Spleen (tissue), 11 donors: ENCODE data around the gene MBLAC1. TPM values are rescaled to one million over a fixed set of nuclear protein-coding genes. Genes with fewer than 3 reads are reported as not detected.
A peak's percentile ranks its signal among the peaks of the same experiment; 100 is the strongest.

Experiments used
- DNase-seq: peaks from one replicate; pipeline ENCODE4 v3.0.0-alpha.2; 2020
- H3K27ac ChIP-seq, 8 donors: fragments of 200-600 bp; sonication (generic) in 7 of 8; 1 replicate in 4 of 8; 2 replicates in 4 of 8; pipeline versions ENCODE4 v1.5.0 to v1.8.0; 2016 to 2021; ENCODE audit warnings: inconsistent platforms in 4 of 8, mild to moderate bottlenecking in 4 of 8, moderate library complexity in 1 of 8
- H3K27me3 ChIP-seq, 7 donors: fragments of 200-600 bp; sonication (generic) in 6 of 7; replicated peaks in 1 of 7; 1 replicate in 4 of 7; 2 replicates in 3 of 7; pipeline versions ENCODE4 v1.5.0 to v1.8.0; 2016 to 2021; ENCODE audit warnings: inconsistent platforms in 3 of 7, mild to moderate bottlenecking in 1 of 7
- H3K36me3 ChIP-seq, 6 donors: fragments of 200-600 bp; sonication (generic) in 5 of 6; 1 replicate in 4 of 6; 2 replicates in 2 of 6; pipeline versions ENCODE4 v1.5.0 to v1.8.0; 2016 to 2021; ENCODE audit warnings: inconsistent platforms in 2 of 6
- H3K4me1 ChIP-seq, 6 donors: fragments of 200-600 bp; sonication (generic) in 5 of 6; 1 replicate in 3 of 6; 2 replicates in 3 of 6; pipeline versions ENCODE4 v1.5.0 to v1.8.0; 2016 to 2021; ENCODE audit warnings: inconsistent platforms in 3 of 6
- H3K4me3 ChIP-seq, 8 donors: fragments of 200-600 bp; sonication (generic) in 7 of 8; 1 replicate in 4 of 8; 2 replicates in 4 of 8; pipeline versions ENCODE4 v1.5.0 to v1.8.0; 2016 to 2021; ENCODE audit warnings: inconsistent platforms in 4 of 8, mild to moderate bottlenecking in 4 of 8, moderate library complexity in 2 of 8
- H3K9me3 ChIP-seq, 8 donors: fragments of 200-600 bp; sonication (generic) in 7 of 8; 1 replicate in 4 of 8; 2 replicates in 4 of 8; pipeline versions ENCODE4 v1.5.0 to v1.8.0; 2016 to 2021; ENCODE audit warnings: inconsistent platforms in 4 of 8
- POLR2A ChIP-seq, 3 donors: fragments of 450-650 bp; IDR thresholded peaks; one replicate each; pipeline ENCODE4 v1.5.1; 2017; ENCODE audit warnings: antibody characterized with exemption in 3 of 3, mild to moderate bottlenecking in 1 of 3
- POLR2AphosphoS5 ChIP-seq, 3 donors: sonication (generic); formaldehyde crosslinking; IDR thresholded peaks; one replicate each; pipeline ENCODE4 v1.5.1; 2017; ENCODE audit warnings: antibody characterized with exemption in 3 of 3
- WGBS, 5 donors: extraction: QIAGEN DNeasy Blood & Tissue Kit in 3 of 5; methylation state at CpG; one replicate each; pipeline versions ENCODE4 v1.1.5 to v1.1.7; 2013 to 2018; 5-methylcytosine and 5-hydroxymethylcytosine counted together
- intact Hi-C: fragments of 100-400 bp; cut with DNase I; formaldehyde crosslinking; loops from one replicate; pipeline ENCODE4 v1.15.0; 2023; ENCODE audit warnings: low total_unique reads
- polyA plus RNA-seq, 3 donors: library from polyadenylated mRNA; stranded (reverse); fragments of 200-250 nt; gene quantifications; one replicate each; pipeline ENCODE4 v1.2.1, GENCODE V29; 2013
- total RNA-seq, 7 donors: library from RNA; depleted of rRNA in 3 of 7; stranded (reverse); fragments of >200 nt in 3 of 7; fragmentation: NEBNext Ultra II Directional in 4 of 7; extraction: Animal tissue kit (Norgen Biotek cat#: 25700) in 4 of 7; gene quantifications; one replicate each; pipeline versions ENCODE4 v1.1.0 to v1.2.1, GENCODE V29; 2016 to 2021
- TF ChIP-seq, protein P1 (sequence below), 11 experiments: fragments of 200-600 bp in 7 of 11; fragments of 450-650 bp in 4 of 11; sonication (generic) in 4 of 11; IDR thresholded peaks in 8 of 11; conservative IDR thresholded peaks in 3 of 11; 1 replicate in 7 of 11; 2 replicates in 4 of 11; pipeline versions ENCODE4 v1.4.0 to v1.8.0; 2016 to 2021; ENCODE audit warnings: antibody characterized with exemption in 11 of 11, inconsistent platforms in 4 of 11, mild to moderate bottlenecking in 1 of 11
- donor health status: healthy with polysubstance abuse.
- donor health status: DM: no; HTN: no; CAD: no; lungs with moderate emphysema.
- donor health status: DM: no; HTN: no; CAD: no.
- donor health status: Bipolar disorder and iron deficiency.
- donor health status: healthy.
- donor health status: DM: no; HTN: no; CAD: no.
- donor health status: DM: yes; HTN: yes; CAD: no.

Gene MBLAC1
- total and polyA plus RNA-seq, 10 donors, result 1.7 to 4.4 (median 2.2) TPM

- Histone ChIP-seq H3K4me1 (peaks cover 8 to 62% (median 35%) of the 10 kb centered on the region in 6 donors), H3K36me3 (no peaks in the 10 kb centered on the region), H3K27me3 (peaks cover 0 to 50% (median 24%) of the 10 kb centered on the region in 7 donors), H3K27ac (no peak overlapping the region), H3K9me3 (peaks cover 0 to 6% (median 0%) of the 10 kb centered on the region in 8 donors), H3K4me3 (no peak overlapping the region)
- intact Hi-C loops, result no loop called here
- DNase-seq, result peak; percentile 68
- 87 to 92% (median 91%) methylated on average over 11 of the region's 11 CpGs for WGBS, 5 donors
- TF ChIP-seq POLR2AphosphoS5 (IDR thresholded peaks at IDR 0.05) (no peak), POLR2A (IDR thresholded peaks at IDR 0.05) (no peak)
- TF ChIP-seq, protein P1, sequence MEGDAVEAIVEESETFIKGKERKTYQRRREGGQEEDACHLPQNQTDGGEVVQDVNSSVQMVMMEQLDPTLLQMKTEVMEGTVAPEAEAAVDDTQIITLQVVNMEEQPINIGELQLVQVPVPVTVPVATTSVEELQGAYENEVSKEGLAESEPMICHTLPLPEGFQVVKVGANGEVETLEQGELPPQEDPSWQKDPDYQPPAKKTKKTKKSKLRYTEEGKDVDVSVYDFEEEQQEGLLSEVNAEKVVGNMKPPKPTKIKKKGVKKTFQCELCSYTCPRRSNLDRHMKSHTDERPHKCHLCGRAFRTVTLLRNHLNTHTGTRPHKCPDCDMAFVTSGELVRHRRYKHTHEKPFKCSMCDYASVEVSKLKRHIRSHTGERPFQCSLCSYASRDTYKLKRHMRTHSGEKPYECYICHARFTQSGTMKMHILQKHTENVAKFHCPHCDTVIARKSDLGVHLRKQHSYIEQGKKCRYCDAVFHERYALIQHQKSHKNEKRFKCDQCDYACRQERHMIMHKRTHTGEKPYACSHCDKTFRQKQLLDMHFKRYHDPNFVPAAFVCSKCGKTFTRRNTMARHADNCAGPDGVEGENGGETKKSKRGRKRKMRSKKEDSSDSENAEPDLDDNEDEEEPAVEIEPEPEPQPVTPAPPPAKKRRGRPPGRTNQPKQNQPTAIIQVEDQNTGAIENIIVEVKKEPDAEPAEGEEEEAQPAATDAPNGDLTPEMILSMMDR (IDR thresholded peaks at IDR 0.05 in 8 of 11, conservative IDR thresholded peaks at IDR 0.05 in 3 of 11), result no peak
Measured at GRCh38 chr7:100173806-100174495, 47.2 kb downstream of the MBLAC1 start.

GRCh38 chr7:100174582-100174981, 47.8 kb downstream of the MBLAC1 start:
- Histone ChIP-seq H3K36me3 (no peaks in the 10 kb centered on the region), H3K27me3 (peaks cover 0 to 44% (median 24%) of the 10 kb centered on the region in 7 donors), H3K9me3 (peaks cover 0 to 6% (median 0%) of the 10 kb centered on the region in 8 donors), H3K27ac (no peak overlapping the region), H3K4me3 (no peak overlapping the region), H3K4me1 (peaks cover 8 to 56% (median 32%) of the 10 kb centered on the region in 6 donors)
- 89 to 96% (median 90%) methylated on average over 5 of the region's 5 CpGs for WGBS, 5 donors
- DNase-seq, result peak; percentile 40
- intact Hi-C loops, result no loop called here
- no peak for TF ChIP-seq POLR2AphosphoS5 (IDR thresholded peaks at IDR 0.05)

GRCh38 chr7:100175296-100175935, 48.6 kb downstream of the MBLAC1 start:
- Histone ChIP-seq H3K4me1 (peaks cover 8 to 50% (median 32%) of the 10 kb centered on the region in 6 donors), H3K9me3 (peaks cover 0 to 6% (median 0%) of the 10 kb centered on the region in 8 donors), H3K27ac (no peak overlapping the region), H3K27me3 (peaks cover 0 to 36% (median 16%) of the 10 kb centered on the region in 7 donors), H3K36me3 (no peaks in the 10 kb centered on the region), H3K4me3 (no peak overlapping the region)
- intact Hi-C loops, result no loop called here
- WGBS, 5 donors, result 86 to 95% (median 95%) methylated on average over 14 of the region's 14 CpGs
- DNase-seq, result peak; percentile 65
- no peak for TF ChIP-seq POLR2AphosphoS5 (IDR thresholded peaks at IDR 0.05)

- TF ChIP-seq POLR2A (IDR thresholded peaks at IDR 0.05), result no peak
- no peak for TF ChIP-seq POLR2AphosphoS5 (IDR thresholded peaks at IDR 0.05)
- TF ChIP-seq, protein P1 (IDR thresholded peaks at IDR 0.05 in 8 of 11, conservative IDR thresholded peaks at IDR 0.05 in 3 of 11), result no peak
- peaks cover 3 to 49% (median 24%) of the 10 kb centered on the region in 6 donors for H3K4me1 ChIP-seq
- H3K9me3 ChIP-seq, result peaks cover 0 to 6% (median 0%) of the 10 kb centered on the region in 8 donors
- 56 to 57% (median 56%) methylated on average over 14 of the region's 14 CpGs for WGBS, 5 donors
- H3K4me3 ChIP-seq, result peak overlapping the region in 7 of 8 donors; percentile 45 to 71 (median 48)
- peak overlapping the region in 4 of 8 donors; percentile 20 to 65 (median 58) for H3K27ac ChIP-seq
- DNase-seq, result peak; percentile 56
- intact Hi-C loops, result no loop called here
- H3K36me3 ChIP-seq, result no peaks in the 10 kb centered on the region
- H3K27me3 ChIP-seq, result peaks cover 0 to 26% (median 7%) of the 10 kb centered on the region in 7 donors
Measured at GRCh38 chr7:100176096-100177044, 49.6 kb downstream of the MBLAC1 start.
